Heart left ventricle (tissue), 16 donors: ENCODE measurements around the gene TTC33. TPM values are rescaled to one million over a fixed set of nuclear protein-coding genes. Genes with fewer than 3 reads are reported as not detected.
"Not testable (repeated sequence)": the region's sequence is repeated elsewhere in the genome, so short reads cannot be mapped to it uniquely, and the experiment has no call there.

Experiments
- ATAC-seq, 4 donors: fragments of 200-7000 bp; cut with Tn5 transposase; one replicate each; pipeline ENCODE4 v1.9.1; 2020 to 2022; ENCODE audit warnings: moderate library complexity in 4 of 4, mild to moderate bottlenecking in 3 of 4, moderate number of reproducible peaks in 1 of 4
- DNase-seq, 5 donors: peaks; one replicate each; pipeline ENCODE4 v3.0.0-alpha.2; 2020
- H3K27ac ChIP-seq, 12 donors: fragments of 200-600 bp; sonication (generic) in 4 of 12; one replicate each; pipeline versions ENCODE4 v1.5.0 to v1.8.0; 2016 to 2022; ENCODE audit warnings: mild to moderate bottlenecking in 2 of 12
- H3K27me3 ChIP-seq, 9 donors: fragments of 200-600 bp; sonication (generic) in 2 of 9; one replicate each; pipeline versions ENCODE4 v1.5.1 to v1.8.0; 2016 to 2022; ENCODE audit warnings: mild to moderate bottlenecking in 3 of 9
- H3K36me3 ChIP-seq, 9 donors: fragments of 200-600 bp; sonication (generic) in 2 of 9; one replicate each; pipeline versions ENCODE4 v1.5.0 to v1.8.0; 2018 to 2022; ENCODE audit warnings: mild to moderate bottlenecking in 2 of 9
- H3K4me1 ChIP-seq, 12 donors: fragments of 200-600 bp; sonication (generic) in 4 of 12; one replicate each; pipeline versions ENCODE4 v1.5.0 to v1.8.0; 2016 to 2022; ENCODE audit warnings: mild to moderate bottlenecking in 3 of 12
- H3K4me3 ChIP-seq, 12 donors: fragments of 200-600 bp; sonication (generic) in 4 of 12; one replicate each; pipeline versions ENCODE4 v1.5.0 to v1.8.0; 2017 to 2022; ENCODE audit warnings: mild to moderate bottlenecking in 9 of 12, moderate library complexity in 4 of 12
- H3K9me3 ChIP-seq, 12 donors: fragments of 200-600 bp; sonication (generic) in 4 of 12; one replicate each; pipeline versions ENCODE4 v1.5.0 to v1.8.0; 2016 to 2022; ENCODE audit warnings: mild to moderate bottlenecking in 1 of 12
- POLR2A ChIP-seq, 2 donors: fragments of 450-650 bp; IDR thresholded peaks; one replicate each; pipeline ENCODE4 v1.6.1; 2017; ENCODE audit warnings: antibody characterized with exemption in 2 of 2, mild to moderate bottlenecking in 2 of 2, moderate library complexity in 2 of 2
- WGBS, 4 donors: extraction: QIAGEN DNeasy Blood & Tissue Kit in 2 of 4; methylation state at CpG; one replicate each; pipeline versions ENCODE4 v1.1.5 to v1.1.7; 2013 to 2018; 5-methylcytosine and 5-hydroxymethylcytosine counted together
- intact Hi-C, 10 donors: fragments of 100-400 bp; cut with DNase I; formaldehyde crosslinking; loops; one replicate each; pipeline versions ENCODE4 v1.11.1 to v1.14.2; 2022
- polyA plus RNA-seq, 2 donors: library from polyadenylated mRNA; stranded (reverse); fragments of 200-250 nt; gene quantifications; one replicate each; pipeline ENCODE4 v1.2.3, GENCODE V29; 2013
- total RNA-seq, 9 donors: library from RNA; depleted of rRNA in 2 of 9; stranded (reverse); fragments of >200 nt in 2 of 9; fragmentation: NEBNext Ultra II Directional in 3 of 9; extraction: Animal tissue kit (Norgen Biotek cat#: 25700) in 3 of 9; gene quantifications; one replicate each; pipeline versions ENCODE4 v1.1.0 to v1.2.4, GENCODE V29; 2016 to 2023
- TF ChIP-seq, protein P1 (sequence below), 12 donors: fragments of 200-600 bp; sonication (generic) in 4 of 12; IDR thresholded peaks; one replicate each; pipeline versions ENCODE4 v1.5.0 to v1.8.0; 2018 to 2022; ENCODE audit warnings: antibody characterized with exemption in 12 of 12, mild to moderate bottlenecking in 5 of 12
- donor health status: ischemic (EF 13 %, LVEDD 7.1; RV severe dilation, severe dysfunction).
- donor health status: healthy with polysubstance abuse.
- donor health status: DM: no; HTN: yes; CAD: no.
- donor health status: DM: no; HTN: no; CAD: no.
- donor health status: ischemic (EF 25% LVEDD 6.9; RV normal size, moderate dysfunction).
- donor health status: ischemic (EF 25% LVEDD 5.7; RV mildly dilated, moderate dysfunction).
- donor health status: healthy.
- donor health status: DM: yes; HTN: yes; CAD: no.
- donor health status: ischemic (EF 35%, LVEDD 5.7; RV mildly dilated, moderate dysfunction).
- donor health status: nonischemic (EF 11% LVEDD 7.7; RV severe dilation, severe dysfunction).
- donor health status: DM: yes; HTN: yes; CAD: no.
- donor health status: PGD.
- donor health status: ischemic (EF 29% LVEDD 5.4; RV normal size, mild dysfunction).
- donor health status: nonischemic (EF 23%, LVEDD 6.1; RV moderate dilation, normal function).

Gene TTC33
- total and polyA plus RNA-seq, 11 donors, result 5.6 to 20.0 (median 14.2) TPM

DNA sequence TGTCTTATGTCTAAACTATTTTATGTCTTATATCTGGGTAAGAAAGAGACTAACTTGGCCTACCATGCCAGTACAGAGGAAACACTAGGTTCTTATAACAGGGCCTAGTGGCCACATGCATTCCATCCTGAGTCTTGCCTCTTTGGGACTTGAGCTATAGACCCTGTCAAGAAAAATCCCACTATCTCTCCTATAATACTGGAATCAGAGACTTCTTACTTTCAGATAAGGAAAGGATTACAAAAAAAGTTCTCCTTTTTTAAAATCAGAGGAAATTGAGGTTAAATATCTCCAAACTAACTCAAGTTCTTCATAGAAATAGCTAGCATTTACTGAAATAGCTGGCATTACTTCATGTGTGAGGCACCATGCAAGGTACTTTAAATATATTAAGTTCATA, 41.8 kb downstream of the TTC33 start:
- H3K9me3 ChIP-seq, result peaks cover 0 to 21% (median 0%) of the 10 kb centered on the region in 12 donors
- H3K27ac ChIP-seq, result no peak overlapping the region
- H3K27me3 ChIP-seq, result no peaks in the 10 kb centered on the region
- ATAC-seq (no peak), DNase-seq (no peak)
- H3K4me3 ChIP-seq, result no peak overlapping the region
- H3K36me3 ChIP-seq, result peaks cover 0 to 20% (median 9%) of the 10 kb centered on the region in 9 donors
- TF ChIP-seq, protein P1, sequence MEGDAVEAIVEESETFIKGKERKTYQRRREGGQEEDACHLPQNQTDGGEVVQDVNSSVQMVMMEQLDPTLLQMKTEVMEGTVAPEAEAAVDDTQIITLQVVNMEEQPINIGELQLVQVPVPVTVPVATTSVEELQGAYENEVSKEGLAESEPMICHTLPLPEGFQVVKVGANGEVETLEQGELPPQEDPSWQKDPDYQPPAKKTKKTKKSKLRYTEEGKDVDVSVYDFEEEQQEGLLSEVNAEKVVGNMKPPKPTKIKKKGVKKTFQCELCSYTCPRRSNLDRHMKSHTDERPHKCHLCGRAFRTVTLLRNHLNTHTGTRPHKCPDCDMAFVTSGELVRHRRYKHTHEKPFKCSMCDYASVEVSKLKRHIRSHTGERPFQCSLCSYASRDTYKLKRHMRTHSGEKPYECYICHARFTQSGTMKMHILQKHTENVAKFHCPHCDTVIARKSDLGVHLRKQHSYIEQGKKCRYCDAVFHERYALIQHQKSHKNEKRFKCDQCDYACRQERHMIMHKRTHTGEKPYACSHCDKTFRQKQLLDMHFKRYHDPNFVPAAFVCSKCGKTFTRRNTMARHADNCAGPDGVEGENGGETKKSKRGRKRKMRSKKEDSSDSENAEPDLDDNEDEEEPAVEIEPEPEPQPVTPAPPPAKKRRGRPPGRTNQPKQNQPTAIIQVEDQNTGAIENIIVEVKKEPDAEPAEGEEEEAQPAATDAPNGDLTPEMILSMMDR (IDR thresholded peaks at IDR 0.05), result no peak
- no peak for TF ChIP-seq POLR2A (IDR thresholded peaks at IDR 0.05)
- peaks cover 0 to 8% (median 0%) of the 10 kb centered on the region in 12 donors for H3K4me1 ChIP-seq
- intact Hi-C loops, result no loop called here

DNA sequence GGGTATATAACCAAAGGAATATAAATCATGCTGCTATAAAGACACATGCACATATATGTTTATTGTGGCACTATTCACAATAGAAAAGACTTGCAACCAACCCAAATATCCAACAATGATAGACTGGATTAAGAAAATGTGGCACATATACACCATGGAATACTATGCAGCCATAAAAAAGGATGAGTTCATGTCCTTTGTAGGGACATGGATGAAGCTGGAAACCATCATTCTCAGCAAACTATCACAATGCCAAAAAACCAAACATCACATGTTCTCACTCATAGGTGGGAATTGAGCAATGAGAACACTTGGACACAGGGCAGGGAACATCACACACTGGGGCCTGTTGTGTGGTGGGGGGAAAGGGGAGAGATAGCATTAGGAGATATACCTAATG, 45.2 kb downstream of the TTC33 start:
- intact Hi-C loops, ATAC-seq, H3K27me3 ChIP-seq, DNase-seq, H3K4me1 ChIP-seq, H3K4me3 ChIP-seq, H3K27ac ChIP-seq: not testable (repeated sequence)
- Histone ChIP-seq H3K36me3 (peaks cover 0 to 13% (median 0%) of the 10 kb centered on the region in 9 donors), H3K9me3 (peaks cover 0 to 31% (median 5%) of the 10 kb centered on the region in 12 donors)

DNA sequence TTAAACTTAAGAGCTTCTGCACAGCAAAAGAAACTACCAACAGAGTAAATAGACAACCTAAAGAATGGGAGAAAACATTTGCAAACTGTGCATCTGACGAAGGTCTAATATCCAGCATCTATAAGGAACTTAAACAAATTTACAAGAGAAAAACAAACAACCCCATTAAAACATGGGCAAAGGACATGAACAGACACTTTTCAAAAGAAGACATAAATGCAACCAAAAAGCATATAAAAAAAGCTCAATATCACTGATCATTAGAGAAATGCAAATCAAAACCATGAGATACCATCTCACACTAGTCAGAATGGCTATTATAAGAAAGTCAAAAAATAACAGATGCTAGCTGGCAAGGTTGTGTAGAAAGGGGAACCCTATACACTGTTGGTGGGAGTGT, 50.3 kb downstream of the TTC33 start:
- H3K27ac ChIP-seq, ATAC-seq, intact Hi-C loops, H3K4me1 ChIP-seq, H3K4me3 ChIP-seq, H3K36me3 ChIP-seq, DNase-seq, H3K27me3 ChIP-seq: not testable (repeated sequence)
- H3K9me3 ChIP-seq, result peaks cover 0 to 60% (median 30%) of the 10 kb centered on the region in 12 donors
- WGBS, 4 donors, result 93 to 100% (median 96%) methylated on average over 1 of the region's 1 CpG

DNA sequence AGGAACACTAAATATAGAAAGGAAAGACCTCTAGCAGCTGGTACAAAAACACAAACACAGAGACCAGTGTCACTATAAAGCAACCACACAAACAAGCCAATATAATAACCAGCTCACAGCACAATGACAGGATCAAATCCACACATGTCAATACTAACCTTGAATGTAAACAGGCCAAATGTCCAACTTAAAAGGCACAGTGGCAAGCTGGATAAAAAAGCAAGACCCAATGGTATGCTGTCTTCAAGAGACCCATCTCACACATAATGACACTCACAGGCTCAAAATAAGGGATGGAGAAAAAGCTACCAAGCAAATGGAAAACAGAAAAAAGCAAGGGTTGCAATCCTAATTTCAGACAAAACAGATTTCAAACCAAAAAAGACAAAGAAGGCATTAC, 53.7 kb downstream of the TTC33 start:
- H3K36me3 ChIP-seq, H3K27ac ChIP-seq, H3K27me3 ChIP-seq, H3K4me3 ChIP-seq, intact Hi-C loops, ATAC-seq, DNase-seq, H3K4me1 ChIP-seq: not testable (repeated sequence)
- H3K9me3 ChIP-seq, result peaks cover 0 to 52% (median 30%) of the 10 kb centered on the region in 12 donors

DNA sequence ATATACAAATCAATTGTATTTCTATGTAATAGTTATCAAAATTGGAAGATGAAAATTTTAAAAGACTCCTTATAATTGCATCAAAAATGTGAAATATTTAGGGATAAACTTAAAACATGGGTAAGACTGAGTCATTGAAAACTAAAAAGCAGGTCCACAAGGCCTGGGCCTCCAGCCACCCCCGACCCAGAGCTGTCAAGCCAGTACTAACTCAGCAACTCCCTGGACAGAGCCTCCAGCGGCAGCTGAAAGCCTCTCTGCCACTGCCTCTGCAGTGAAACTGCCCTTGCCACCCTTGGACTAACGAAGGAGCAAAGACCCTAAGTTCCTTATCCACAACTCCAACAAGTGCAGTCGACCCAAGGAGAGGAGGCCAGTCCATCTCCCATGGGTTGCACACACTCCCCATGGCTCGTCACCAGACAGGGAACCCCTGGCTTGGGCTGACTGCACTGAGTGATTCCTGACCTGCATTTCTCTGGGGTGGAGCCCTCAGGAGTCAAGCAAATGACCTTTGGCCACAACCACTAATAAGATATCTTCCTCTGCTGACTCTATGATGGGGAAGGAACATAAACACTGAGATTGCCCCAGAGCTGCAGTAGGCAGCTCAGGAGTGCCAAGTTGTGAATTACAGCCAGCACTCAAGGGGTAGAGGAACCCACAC, 55.5 kb downstream of the TTC33 start:
- no peaks in the 10 kb centered on the region for H3K4me1 ChIP-seq
- H3K36me3 ChIP-seq, result peaks cover 0 to 9% (median 2%) of the 10 kb centered on the region in 9 donors
- DNase-seq (no peak), ATAC-seq (no peak)
- intact Hi-C loops, result no loop called here
- H3K9me3 ChIP-seq, result peaks cover 0 to 38% (median 23%) of the 10 kb centered on the region in 12 donors
- H3K27ac ChIP-seq, result no peak overlapping the region
- no peaks in the 10 kb centered on the region for H3K27me3 ChIP-seq
- WGBS, 4 donors, result 78 to 95% (median 92%) methylated on average over 5 of the region's 5 CpGs
- no peak overlapping the region for H3K4me3 ChIP-seq
- no peak for TF ChIP-seq POLR2A (IDR thresholded peaks at IDR 0.05)
- TF ChIP-seq, protein P1 (IDR thresholded peaks at IDR 0.05), result no peak

DNA sequence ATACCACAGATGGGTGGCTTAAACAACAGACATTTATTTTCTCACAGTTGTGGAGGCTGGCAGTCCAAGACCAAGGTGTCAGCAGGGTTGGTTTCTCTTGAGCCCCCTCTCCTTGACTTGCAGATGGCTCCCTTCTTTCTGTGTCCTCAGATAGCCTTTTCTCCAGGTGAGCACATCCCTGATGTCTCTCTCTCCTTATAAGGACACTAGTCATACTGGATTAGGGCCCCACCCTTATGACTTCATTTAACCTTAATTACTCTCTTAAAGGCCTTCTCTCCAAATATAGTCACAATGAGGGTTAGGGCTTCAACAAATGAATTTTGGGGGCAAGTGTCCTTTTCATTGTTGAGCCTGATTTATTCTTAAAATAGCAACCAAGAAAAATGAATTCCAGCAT, 61.3 kb downstream of the TTC33 start:
- ATAC-seq (no peak), DNase-seq (no peak)
- no peak overlapping the region for H3K27ac ChIP-seq
- peaks cover 0 to 59% (median 42%) of the 10 kb centered on the region in 9 donors for H3K36me3 ChIP-seq
- TF ChIP-seq, protein P1 (IDR thresholded peaks at IDR 0.05), result no peak
- TF ChIP-seq POLR2A (IDR thresholded peaks at IDR 0.05), result no peak
- no peak overlapping the region for H3K4me3 ChIP-seq
- H3K9me3 ChIP-seq, result peaks cover 0 to 7% (median 0%) of the 10 kb centered on the region in 12 donors
- intact Hi-C loops, result loop anchor here in 2 of 10 donors (5.0 to 10.0 kb wide), 2 partner anchors 38 to 980 kb away; no protein-coding TSS in a partner anchor
- H3K27me3 ChIP-seq, result no peaks in the 10 kb centered on the region
- peaks cover 0 to 15% (median 8%) of the 10 kb centered on the region in 12 donors for H3K4me1 ChIP-seq
